Measurements from ENCODE around the gene PLCB1. TPM values are rescaled to one million over a fixed set of nuclear protein-coding genes. Genes with fewer than 3 reads are reported as not detected.
"Not testable (repeated sequence)": the region's sequence is repeated elsewhere in the genome, so short reads cannot be mapped to it uniquely, and the experiment has no call there.

Gene PLCB1
- total and polyA plus RNA-seq, 2 donors (not counting 3 experiments of a cell fraction or from before 2014, with no cell fraction given) = 10.2 to 53.4 TPM

- no peak overlapping the region for H3K27ac ChIP-seq (ENCODE audit: insufficient read depth, low read depth, low read length)
- DNase-seq (ENCODE audit: low read depth, low spot score) (no peak), FAIRE-seq (no peak)
- H3K79me2 ChIP-seq (ENCODE audit: control insufficient read depth, insufficient read depth, low read length) = no peaks in the 10 kb centered on the region
- TF ChIP-seq POLR2AphosphoS5 (IDR thresholded peaks at IDR 0.05; ENCODE audit: insufficient read depth, low read depth, low read length) = no peak
- TF ChIP-seq MAX (IDR thresholded peaks at IDR 0.05; ENCODE audit: insufficient read depth, insufficient read length) = no peak
- TF ChIP-seq GATA2 (IDR thresholded peaks at IDR 0.05; ENCODE audit: insufficient read depth, insufficient read length, low read depth, low read length) = no peak
- no peak for TF ChIP-seq POLR2A (IDR thresholded peaks at IDR 0.05; ENCODE audit: low read depth, low read length)
- no peak for TF ChIP-seq FOS (IDR thresholded peaks at IDR 0.05; ENCODE audit: borderline replicate concordance, insufficient read depth, low read length)
- no peak for TF ChIP-seq MYC (IDR thresholded peaks at IDR 0.05; ENCODE audit: low read depth, low read length)
- no peak for TF ChIP-seq JUN (IDR thresholded peaks at IDR 0.05; ENCODE audit: borderline replicate concordance, insufficient read depth, insufficient read length, low read depth)
- ChIA-PET POLR2A (no interaction called here), CTCF (no interaction called here)
- no peaks in the 10 kb centered on the region for H4K20me1 ChIP-seq (replicated peaks; ENCODE audit: control insufficient read depth, extremely low read depth, insufficient read depth, low read length)
- dilution Hi-C loops (cut with MboI; ENCODE audit: extremely low pct_ligation_motif_present, low sequenced_read_pairs) (no loop called here), intact Hi-C loops (cut with micrococcal nuclease) (no loop called here)
- H3K9me1 ChIP-seq (replicated peaks; ENCODE audit: control insufficient read depth, extremely low read depth, insufficient read depth, low read length) = no peaks in the 10 kb centered on the region
- no peak overlapping the region for H2AFZ ChIP-seq (ENCODE audit: low read depth, low read length)
- no peaks in the 10 kb centered on the region for H3K27me3 ChIP-seq (ENCODE audit: control insufficient read depth in 2 of 2, insufficient read depth in 2 of 2, low read length in 2 of 2)
- no peaks in the 10 kb centered on the region for H3K36me3 ChIP-seq (ENCODE audit: control insufficient read depth in 2 of 2, extremely low read depth in 1 of 2, insufficient read depth in 2 of 2, low read length in 2 of 2)
- no peak overlapping the region for H3K4me2 ChIP-seq (ENCODE audit: insufficient read depth, low read length)
- no TSS peak for BruUV-seq (replicated peaks)
- H3K9ac ChIP-seq (replicated peaks; ENCODE audit: extremely low read depth, insufficient read depth, low read length) = no peak overlapping the region
- H3K4me3 ChIP-seq (replicated peaks in 1 of 3; ENCODE audit: insufficient read depth in 1 of 3, low read depth in 1 of 3, low read length in 3 of 3) = no peak overlapping the region
- H3K9me3 ChIP-seq (replicated peaks; ENCODE audit: control insufficient read depth, insufficient read depth, low read length) = no peaks in the 10 kb centered on the region
- H3K4me1 ChIP-seq (ENCODE audit: control insufficient read depth, extremely low read depth, insufficient read depth, low read length) = peaks cover 3% of the 10 kb centered on the region
Observed at GRCh38 chr20:8640461-8640860, 508.4 kb downstream of the PLCB1 start.

- no peaks in the 10 kb centered on the region for H4K20me1 ChIP-seq (replicated peaks; ENCODE audit: control insufficient read depth, extremely low read depth, insufficient read depth, low read length)
- no peak for DNase-seq (ENCODE audit: low read depth, low spot score)
- dilution Hi-C loops (cut with MboI; ENCODE audit: extremely low pct_ligation_motif_present, low sequenced_read_pairs) (no loop called here), intact Hi-C loops (cut with micrococcal nuclease) (no loop called here)
- peaks cover 19% of the 10 kb centered on the region for H3K4me1 ChIP-seq (ENCODE audit: control insufficient read depth, extremely low read depth, insufficient read depth, low read length)
- no peak for FAIRE-seq
- no peaks in the 10 kb centered on the region for H3K79me2 ChIP-seq (ENCODE audit: control insufficient read depth, insufficient read depth, low read length)
- no peaks in the 10 kb centered on the region for H3K36me3 ChIP-seq (ENCODE audit: control insufficient read depth in 2 of 2, extremely low read depth in 1 of 2, insufficient read depth in 2 of 2, low read length in 2 of 2)
- H3K9me1 ChIP-seq (replicated peaks; ENCODE audit: control insufficient read depth, extremely low read depth, insufficient read depth, low read length) = no peaks in the 10 kb centered on the region
- no peaks in the 10 kb centered on the region for H3K27me3 ChIP-seq (ENCODE audit: control insufficient read depth in 2 of 2, insufficient read depth in 2 of 2, low read length in 2 of 2)
- H3K4me3 ChIP-seq (replicated peaks in 1 of 3; ENCODE audit: insufficient read depth in 1 of 3, low read depth in 1 of 3, low read length in 3 of 3) = no peak overlapping the region
- no peak overlapping the region for H3K4me2 ChIP-seq (ENCODE audit: insufficient read depth, low read length)
- no peak overlapping the region for H2AFZ ChIP-seq (ENCODE audit: low read depth, low read length)
- CTCF ChIA-PET = no interaction called here
- no TSS peak for BruUV-seq (replicated peaks)
- no peak overlapping the region for H3K27ac ChIP-seq (ENCODE audit: insufficient read depth, low read depth, low read length)
- H3K9ac ChIP-seq (replicated peaks; ENCODE audit: extremely low read depth, insufficient read depth, low read length) = no peak overlapping the region
- TF ChIP-seq MAX (IDR thresholded peaks at IDR 0.05; ENCODE audit: insufficient read depth, insufficient read length) = no peak
- POLR2A ChIA-PET = no interaction called here
- no peaks in the 10 kb centered on the region for H3K9me3 ChIP-seq (replicated peaks; ENCODE audit: control insufficient read depth, insufficient read depth, low read length)
Observed at GRCh38 chr20:8642247-8642646, 510.2 kb downstream of the PLCB1 start.

- H3K79me2 ChIP-seq (ENCODE audit: control insufficient read depth, insufficient read depth, low read length); H3K9me3 ChIP-seq (replicated peaks; ENCODE audit: control insufficient read depth, insufficient read depth, low read length); H3K4me2 ChIP-seq (ENCODE audit: insufficient read depth, low read length); dilution Hi-C loops (cut with MboI; ENCODE audit: extremely low pct_ligation_motif_present, low sequenced_read_pairs); H4K20me1 ChIP-seq (replicated peaks; ENCODE audit: control insufficient read depth, extremely low read depth, insufficient read depth, low read length); BruUV-seq (replicated peaks); H3K4me3 ChIP-seq (replicated peaks in 1 of 3; ENCODE audit: insufficient read depth in 1 of 3, low read depth in 1 of 3, low read length in 3 of 3); POLR2A ChIA-PET; H2AFZ ChIP-seq (ENCODE audit: low read depth, low read length); H3K27ac ChIP-seq (ENCODE audit: insufficient read depth, low read depth, low read length); intact Hi-C loops (cut with micrococcal nuclease); H3K27me3 ChIP-seq (ENCODE audit: control insufficient read depth in 2 of 2, insufficient read depth in 2 of 2, low read length in 2 of 2); DNase-seq (ENCODE audit: low read depth, low spot score); CTCF ChIA-PET; FAIRE-seq; H3K36me3 ChIP-seq (ENCODE audit: control insufficient read depth in 2 of 2, extremely low read depth in 1 of 2, insufficient read depth in 2 of 2, low read length in 2 of 2); H3K9ac ChIP-seq (replicated peaks; ENCODE audit: extremely low read depth, insufficient read depth, low read length); H3K9me1 ChIP-seq (replicated peaks; ENCODE audit: control insufficient read depth, extremely low read depth, insufficient read depth, low read length): not testable (repeated sequence)
- H3K4me1 ChIP-seq (ENCODE audit: control insufficient read depth, extremely low read depth, insufficient read depth, low read length) = peaks cover 27% of the 10 kb centered on the region
Observed at GRCh38 chr20:8644468-8644867, 512.4 kb downstream of the PLCB1 start.
